HepG2 (cell line): ENCODE results near the gene GDF11. TPM values are rescaled to one million over a fixed set of nuclear protein-coding genes. Genes with fewer than 3 reads are reported as not detected.

Experiments used
- ATAC-seq: fragments of 200-7000 bp; cut with Tn5 transposase; 3 replicates; pipeline ENCODE4 v1.9.1; 2020; ENCODE audit warnings: mild to moderate bottlenecking, moderate library complexity
- BruUV-seq: library from RNA; stranded (reverse); fragments of 400-500 nt; replicated peaks from 2 replicates; lab custom pipeline; 2021; lab: Mats Ljungman, UMichigan
- CTCF ChIA-PET: fragments of 300-600 bp; formaldehyde crosslinking; extraction: SDS; loops from one replicate; lab custom pipeline; 2021; ENCODE audit warnings: low total read pairs, inconsistent platforms, low intra/inter-chr PET ratio; lab: Yijun Ruan, JAX
- POLR2A ChIA-PET: fragments of 350-600 bp; sonication (Branson Sonifier 250); formaldehyde crosslinking; loops from one replicate; lab custom pipeline; 2020; ENCODE audit warnings: antibody characterized with exemption, inconsistent platforms; lab: Yijun Ruan, JAX
- DNase-seq: peaks from one replicate; pipeline ENCODE4 v3.0.0-alpha.2; 2015; ENCODE audit warnings: low spot score
- FAIRE-seq: peaks from 3 replicates; lab custom pipeline; 2011; peaks lifted over from hg19 to GRCh38; lab: Jason Lieb, UNC
- H2AFZ ChIP-seq: one replicate; pipeline ENCODE4 v1.6.1; 2011; ENCODE audit warnings: low read length, inconsistent platforms
- H3K27ac ChIP-seq: fragments of 300-600 bp; 3 replicates; pipeline ENCODE4 v1.8.0; 2011; ENCODE audit warnings: mixed run types, mild to moderate bottlenecking, mixed read lengths, low read length, inconsistent platforms; ENCODE audit not compliant: insufficient read depth; ENCODE audit errors: extremely low read length
- H3K27me3 ChIP-seq, 2 experiments: fragments of 200-600 bp in 1 of 2; 2 replicates in 1 of 2; 3 replicates in 1 of 2; pipeline versions ENCODE4 v1.6.0 to v1.8.0; 2011; ENCODE audit warnings: low read length in 2 of 2, mild to moderate bottlenecking in 2 of 2, moderate library complexity in 2 of 2, inconsistent platforms in 1 of 2; ENCODE audit not compliant: insufficient read depth in 2 of 2, control insufficient read depth in 1 of 2
- H3K36me3 ChIP-seq, 2 experiments: fragments of 200-600 bp in 1 of 2; replicated peaks in 1 of 2; 2 replicates in 1 of 2; 3 replicates in 1 of 2; pipeline versions ENCODE4 v1.5.1 to v1.8.0; 2011; ENCODE audit warnings: low read length in 2 of 2, inconsistent platforms in 1 of 2; ENCODE audit not compliant: insufficient read depth in 2 of 2, control insufficient read depth in 1 of 2
- H3K4me1 ChIP-seq: 2 replicates; pipeline ENCODE4 v1.5.1; 2012; ENCODE audit warnings: low read length, inconsistent platforms; ENCODE audit not compliant: insufficient read depth
- H3K4me2 ChIP-seq: 2 replicates; pipeline ENCODE4 v1.6.0; 2011; ENCODE audit warnings: low read depth, low read length, inconsistent platforms
- H3K4me3 ChIP-seq, 3 experiments: fragments of 200-600 bp in 1 of 3; sonication (generic), shearing (Covaris generic) in 1 of 3; replicated peaks in 1 of 3; 2 replicates each; pipeline ENCODE4 v1.5.1; 2011 to 2016; ENCODE audit warnings: low read length in 3 of 3, inconsistent platforms in 2 of 3, low read depth in 2 of 3, mild to moderate bottlenecking in 2 of 3, control low read depth in 1 of 3, mixed read lengths in 1 of 3; ENCODE audit not compliant: insufficient read depth in 1 of 3
- H3K79me2 ChIP-seq: one replicate; pipeline ENCODE4 v1.6.1; 2011; ENCODE audit warnings: low read length, inconsistent platforms; ENCODE audit not compliant: insufficient read depth
- H3K9ac ChIP-seq: 2 replicates; pipeline ENCODE4 v1.6.0; 2011; ENCODE audit warnings: mild to moderate bottlenecking, low read depth, low read length, inconsistent platforms; ENCODE audit not compliant: insufficient read depth
- H3K9me3 ChIP-seq: 2 replicates; pipeline ENCODE4 v1.5.1; 2012; ENCODE audit warnings: mild to moderate bottlenecking, low read length
- H4K20me1 ChIP-seq: 2 replicates; pipeline ENCODE4 v1.6.0; 2011; ENCODE audit warnings: inconsistent platforms, mild to moderate bottlenecking, low read length, moderate library complexity; ENCODE audit not compliant: insufficient read depth
- CEBPB ChIP-seq: IDR thresholded peaks from 2 replicates; pipeline ENCODE4 v1.6.1; 2011; ENCODE audit warnings: low read depth, low read length, improper control_type of control experiment, borderline replicate concordance
- EZH2 ChIP-seq: conservative IDR thresholded peaks from 2 replicates; pipeline ENCODE4 v1.6.1; 2012; ENCODE audit warnings: mild to moderate bottlenecking, low read depth, low read length, moderate library complexity
- FOSL2 ChIP-seq: sonication (generic); formaldehyde crosslinking; IDR thresholded peaks from 2 replicates; pipeline ENCODE4 v1.4.0; 2020; ENCODE audit warnings: missing genetic modification reagents
- FOXA3 ChIP-seq: IDR thresholded peaks from 2 replicates; pipeline ENCODE4 v1.6.1; 2016; ENCODE audit warnings: missing genetic modification reagents, missing compliant biosample characterization
- GABPB1 ChIP-seq: IDR thresholded peaks from 2 replicates; pipeline ENCODE4 v1.6.1; 2016; ENCODE audit warnings: mild to moderate bottlenecking, missing genetic modification reagents, moderate library complexity, missing compliant biosample characterization
- SALL1 ChIP-seq: sonication (generic); formaldehyde crosslinking; IDR thresholded peaks from 2 replicates; pipeline ENCODE4 v1.8.0; 2022; ENCODE audit warnings: mild to moderate bottlenecking, missing genetic modification reagents
- ZNF274 ChIP-seq: sonication (generic); formaldehyde crosslinking; IDR thresholded peaks from 2 replicates; pipeline ENCODE4 v1.5.1; 2020; ENCODE audit warnings: mild to moderate bottlenecking, missing genetic modification reagents
- WGBS: methylation state at CpG from one replicate; pipeline ENCODE4 v1.1.6; 2017; ENCODE audit warnings: low lambda C conversion rate; 5-methylcytosine and 5-hydroxymethylcytosine counted together
- in situ Hi-C: cut with HindIII; loops from 2 replicates; pipeline ENCODE4 v1.10.0; 2017; ENCODE audit warnings: low pct_unique_long_range_greater_than_20kb; ENCODE audit not compliant: extremely low pct_ligation_motif_present
- intact Hi-C: fragments of 100-400 bp; cut with micrococcal nuclease; formaldehyde crosslinking; loops from one replicate; pipeline ENCODE4 v1.10.0; 2022; ENCODE audit not compliant: unreplicated experiment
- polyA plus RNA-seq, 8 experiments: library from polyadenylated mRNA; depleted of rRNA in 3 of 8; stranded (reverse) in 7 of 8; unstranded in 1 of 8; fragments of >200 nt; fragmentation: Illumina TruSeq in 4 of 8; extraction: Trizol in 4 of 8; gene quantifications; 2 replicates each; pipeline versions ENCODE4 v1.2.1 to v1.2.3, GENCODE V29; 2011 to 2016; ENCODE audit warnings: low read depth in 4 of 8, missing spikeins in 1 of 8, mixed read lengths in 1 of 8; ENCODE audit not compliant: insufficient read depth in 1 of 8
- total RNA-seq, 5 experiments: library from RNA; depleted of rRNA; stranded (reverse); fragments of >200 nt; fragmentation: Illumina TruSeq; extraction: Trizol; gene quantifications; 2 replicates each; pipeline ENCODE4 v1.2.3, GENCODE V29; 2016; ENCODE audit warnings: low read depth in 1 of 5
- TF ChIP-seq, protein P1 (sequence below): sonication (generic); formaldehyde crosslinking; IDR thresholded peaks from 2 replicates; pipeline ENCODE4 v1.5.1; 2020; ENCODE audit warnings: mild to moderate bottlenecking, missing genetic modification reagents, moderate library complexity

Gene GDF11
- total and polyA plus RNA-seq, 2 of the 13 experiments (the other 11 are each of a cell fraction or from before 2014, with no cell fraction given) = 0.63 to 1.5 TPM

DNA sequence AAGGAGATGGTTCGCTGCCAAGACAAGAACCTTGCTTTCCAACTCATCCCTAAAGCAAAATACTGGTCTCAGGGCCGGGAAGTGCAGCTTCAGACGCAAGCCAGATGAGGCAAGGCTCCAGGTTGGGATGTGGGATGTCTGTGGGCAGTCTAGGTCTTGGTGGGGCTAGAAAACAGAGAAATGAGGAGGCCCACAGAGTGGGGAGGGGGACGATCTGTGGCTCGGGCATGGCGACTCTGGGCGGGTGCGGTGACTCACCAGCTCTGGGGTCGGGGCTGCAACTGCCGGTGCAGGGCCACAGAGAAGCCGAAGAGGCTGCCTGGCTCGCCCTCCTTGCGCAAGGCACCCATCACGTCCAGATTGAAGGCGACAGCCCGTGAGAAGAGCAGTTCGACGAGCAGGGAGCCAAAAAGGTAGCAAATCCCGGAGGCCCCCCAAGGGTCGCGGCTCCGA is 35.7 kb upstream of the GDF11 start:
- POLR2A ChIA-PET = interaction anchor here (2.1 to 3.4 kb wide), 2 partner anchors 9 to 26 kb away, joined by 9 to 14 read pairs; partner anchors contain the start of gene BLOC1S1
- Histone ChIP-seq H3K4me2 (peak overlapping the region; percentile 75), H3K27me3 (peaks cover 1 to 61% of the 10 kb centered on the region in 2 experiments; a peak in 4 of 5 replicates), H3K9me3 (no peaks in the 10 kb centered on the region), H3K79me2 (no peaks in the 10 kb centered on the region), H3K9ac (no peak overlapping the region), H3K4me3 (peak overlapping the region; percentile 29 to 71 (median 51); a peak in 5 of 6 replicates), H2AFZ (no peak overlapping the region), H3K36me3 (no peaks in the 10 kb centered on the region)
- intact Hi-C loops = loop anchor here (2.0 kb wide), 1 partner anchor 14 kb away; the partner anchor contains the start of gene RDH5
- peak; percentile 11; the same call in 2 of the 3 replicates for ATAC-seq
- no TSS peak for BruUV-seq
- TF ChIP-seq CEBPB = peak; percentile 55; the same call in 1 of the 2 replicates
- peak; percentile 18; the same call in 1 of the 2 replicates for TF ChIP-seq GABPB1 (CRISPR knock-in tag)
- TF ChIP-seq, protein P1, sequence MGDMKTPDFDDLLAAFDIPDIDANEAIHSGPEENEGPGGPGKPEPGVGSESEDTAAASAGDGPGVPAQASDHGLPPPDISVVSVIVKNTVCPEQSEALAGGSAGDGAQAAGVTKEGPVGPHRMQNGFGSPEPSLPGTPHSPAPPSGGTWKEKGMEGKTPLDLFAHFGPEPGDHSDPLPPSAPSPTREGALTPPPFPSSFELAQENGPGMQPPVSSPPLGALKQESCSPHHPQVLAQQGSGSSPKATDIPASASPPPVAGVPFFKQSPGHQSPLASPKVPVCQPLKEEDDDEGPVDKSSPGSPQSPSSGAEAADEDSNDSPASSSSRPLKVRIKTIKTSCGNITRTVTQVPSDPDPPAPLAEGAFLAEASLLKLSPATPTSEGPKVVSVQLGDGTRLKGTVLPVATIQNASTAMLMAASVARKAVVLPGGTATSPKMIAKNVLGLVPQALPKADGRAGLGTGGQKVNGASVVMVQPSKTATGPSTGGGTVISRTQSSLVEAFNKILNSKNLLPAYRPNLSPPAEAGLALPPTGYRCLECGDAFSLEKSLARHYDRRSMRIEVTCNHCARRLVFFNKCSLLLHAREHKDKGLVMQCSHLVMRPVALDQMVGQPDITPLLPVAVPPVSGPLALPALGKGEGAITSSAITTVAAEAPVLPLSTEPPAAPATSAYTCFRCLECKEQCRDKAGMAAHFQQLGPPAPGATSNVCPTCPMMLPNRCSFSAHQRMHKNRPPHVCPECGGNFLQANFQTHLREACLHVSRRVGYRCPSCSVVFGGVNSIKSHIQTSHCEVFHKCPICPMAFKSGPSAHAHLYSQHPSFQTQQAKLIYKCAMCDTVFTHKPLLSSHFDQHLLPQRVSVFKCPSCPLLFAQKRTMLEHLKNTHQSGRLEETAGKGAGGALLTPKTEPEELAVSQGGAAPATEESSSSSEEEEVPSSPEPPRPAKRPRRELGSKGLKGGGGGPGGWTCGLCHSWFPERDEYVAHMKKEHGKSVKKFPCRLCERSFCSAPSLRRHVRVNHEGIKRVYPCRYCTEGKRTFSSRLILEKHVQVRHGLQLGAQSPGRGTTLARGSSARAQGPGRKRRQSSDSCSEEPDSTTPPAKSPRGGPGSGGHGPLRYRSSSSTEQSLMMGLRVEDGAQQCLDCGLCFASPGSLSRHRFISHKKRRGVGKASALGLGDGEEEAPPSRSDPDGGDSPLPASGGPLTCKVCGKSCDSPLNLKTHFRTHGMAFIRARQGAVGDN = peak; percentile 27; the same call in 1 of the 2 replicates
- TF ChIP-seq SALL1 (CRISPR knock-in tag) = no peak
- TF ChIP-seq EZH2 = peak; percentile 78; the same call in 1 of the 2 replicates
- TF ChIP-seq FOSL2 (CRISPR knock-in tag) = peak; percentile 77
- no peak for TF ChIP-seq FOXA3 (CRISPR knock-in tag)
- TF ChIP-seq ZNF274 (CRISPR knock-in tag) = 0 out of 2 replicates have a peak, but pooled peaks have one; percentile 14
- TF ChIP-seq, all 625 proteins: peak for 6
- 21% methylated on average over 3 of the region's 22 CpGs for WGBS
- no peak for DNase-seq
- CTCF ChIA-PET = no interaction called here
- H3K27ac ChIP-seq = no peak overlapping the region
- peaks cover 56% of the 10 kb centered on the region for H3K4me1 ChIP-seq
- H4K20me1 ChIP-seq = no peaks in the 10 kb centered on the region; the same call in 1 of the 2 replicates
- no peak for FAIRE-seq
- in situ Hi-C loops = no loop called here
